ENCODE measurements around the gene GCM1.

GCM1 gene

DNA sequence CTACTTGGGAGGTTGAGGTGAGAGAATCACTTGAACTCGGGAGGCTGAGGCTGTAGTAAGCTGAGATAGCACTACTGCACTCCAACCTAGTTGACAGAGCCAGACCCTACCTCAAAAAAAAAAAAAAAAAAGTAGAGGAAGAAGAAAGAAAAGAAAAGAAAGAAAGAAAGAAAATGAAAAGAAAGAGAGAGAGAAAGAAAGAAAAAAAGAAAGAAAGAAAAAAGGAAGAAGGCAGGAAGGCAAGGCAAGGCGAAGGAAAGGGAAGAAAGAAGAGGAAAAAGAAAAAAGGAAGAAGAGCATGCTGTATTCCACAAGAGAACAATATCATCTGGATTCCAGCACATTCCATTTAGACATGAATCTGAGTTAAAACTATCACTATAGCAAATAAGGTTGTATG is 3.8 kb downstream of the GCM1 start:
- DNase-seq, result no peak

DNA sequence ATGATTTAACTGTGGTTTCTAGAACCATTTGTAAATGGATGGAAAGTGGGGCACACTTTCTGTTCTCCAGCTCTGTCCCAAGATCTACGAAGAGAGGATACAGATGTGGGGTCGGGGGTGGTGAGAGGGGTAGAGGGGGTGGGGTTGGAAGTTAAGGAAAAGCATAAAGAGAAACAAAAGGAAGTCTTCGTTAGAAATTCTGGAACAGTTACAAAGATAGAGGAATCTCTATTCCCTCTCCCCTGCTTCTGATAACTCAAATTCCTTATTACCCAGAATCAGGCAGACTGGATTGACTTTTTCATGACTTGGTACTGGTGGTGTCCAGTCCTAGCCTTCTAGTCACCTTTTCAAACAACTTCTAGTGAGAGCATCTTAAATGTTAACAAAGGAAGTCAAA is 4.9 kb downstream of the GCM1 start:
- DNase-seq, result no peak

GRCh38 chr6:53142810-53143209 is 5.8 kb downstream of the GCM1 start:
- no peak for DNase-seq

DNA sequence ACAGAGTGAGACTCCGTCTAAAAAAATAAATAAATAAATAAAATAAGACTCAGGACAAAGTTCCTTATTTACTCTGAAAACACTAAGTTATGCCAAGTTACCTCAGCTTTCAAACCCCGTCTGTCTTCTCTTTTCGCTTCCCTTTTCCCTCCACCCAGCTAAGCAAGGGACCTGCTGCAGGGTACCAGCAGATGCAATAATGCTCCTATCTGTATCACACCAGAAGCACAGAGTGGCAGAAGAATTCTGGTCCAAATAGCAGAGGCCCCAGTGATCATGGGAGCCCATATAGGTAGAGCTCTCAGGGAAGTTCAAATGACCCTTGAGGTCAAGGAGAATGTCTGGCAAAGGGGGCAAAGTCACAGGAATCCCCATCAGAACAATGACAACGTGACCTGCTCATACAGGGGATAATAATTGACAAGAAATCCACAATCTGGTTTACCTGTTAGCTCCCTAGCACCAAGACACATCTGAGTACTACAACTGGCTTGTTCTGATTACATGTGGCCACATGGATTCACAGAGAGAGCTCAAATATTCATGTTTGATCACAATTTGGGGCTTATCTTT is 8.7 kb downstream of the GCM1 start:
- no peak for DNase-seq

DNA sequence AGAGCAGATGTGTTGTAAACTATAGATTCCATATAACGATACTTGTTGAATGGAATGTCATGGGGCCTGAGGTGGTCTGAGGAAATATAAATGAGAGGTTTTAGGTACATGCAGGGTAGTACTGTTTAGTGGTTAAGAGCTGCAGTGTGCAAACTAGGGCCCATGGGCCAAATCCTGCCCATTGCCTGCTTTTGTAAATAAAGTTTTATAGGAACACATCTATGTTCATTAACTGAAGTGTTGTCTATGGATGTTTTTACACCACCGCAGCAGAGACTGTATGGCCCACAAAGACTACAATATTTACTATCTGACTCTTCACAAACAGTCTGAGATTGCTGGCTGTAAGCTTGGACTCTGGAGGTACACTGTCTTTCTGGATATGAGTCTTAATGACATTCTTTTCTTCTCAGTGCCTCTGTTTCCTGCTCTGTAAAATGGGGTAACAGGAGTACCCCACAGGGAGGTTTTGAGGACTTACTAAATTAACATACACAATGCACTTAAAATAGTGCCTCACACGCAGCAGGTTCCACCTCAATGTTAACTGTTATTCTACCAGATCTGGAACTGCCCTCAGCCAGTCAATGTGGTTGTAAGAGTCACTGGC is 12.5 kb downstream of the GCM1 start:
- no peak for DNase-seq

DNA sequence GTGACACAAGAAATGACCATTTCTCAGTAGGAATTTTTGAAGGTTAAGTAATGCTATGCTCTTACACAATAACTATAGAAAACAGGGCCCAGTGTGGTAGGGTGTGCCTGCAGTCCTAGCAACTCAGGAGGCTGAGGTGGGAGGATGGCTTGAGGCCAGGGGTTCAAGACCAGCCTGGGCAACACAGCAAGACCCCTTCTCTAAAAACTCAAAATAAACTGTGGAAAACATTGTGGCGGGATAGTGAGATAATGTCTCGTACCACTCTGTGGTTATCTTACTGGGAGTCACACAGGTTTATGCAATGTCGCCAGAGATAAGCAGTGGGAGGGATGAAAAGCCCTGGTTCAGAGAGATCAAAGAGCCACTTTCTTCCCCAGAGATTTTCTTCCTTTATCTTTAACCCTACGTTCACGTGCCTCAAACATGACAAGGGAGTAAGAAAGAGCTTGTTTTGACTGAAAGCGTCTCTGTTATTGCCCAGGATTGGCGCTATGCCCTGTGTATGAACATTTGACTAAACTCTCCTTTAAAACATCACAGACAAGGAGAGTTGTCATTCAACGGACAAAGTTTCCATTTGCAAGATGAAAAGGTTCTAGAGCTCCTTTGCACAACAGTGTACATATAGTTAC is 13.9 kb downstream of the GCM1 start:
- DNase-seq, result no peak

DNA sequence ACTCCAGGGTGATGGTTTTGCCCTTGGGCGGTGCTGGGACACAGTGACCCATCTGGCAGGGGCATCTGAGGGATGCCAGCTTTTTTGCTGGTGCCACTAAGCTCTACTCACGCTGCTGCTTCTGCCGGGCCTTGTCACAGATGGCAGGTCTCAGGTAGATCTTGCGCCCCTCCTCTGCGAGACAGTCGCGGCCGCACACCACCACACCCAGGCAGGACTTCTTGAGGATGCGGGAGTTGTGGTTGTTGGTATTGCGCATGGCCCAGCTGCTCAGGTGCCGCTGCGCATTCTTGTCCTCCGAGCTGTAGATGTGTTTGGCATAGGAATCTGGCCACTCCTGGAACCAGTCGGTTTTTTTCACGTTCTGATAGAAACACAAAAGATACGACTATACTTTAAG is 14.7 kb downstream of the GCM1 start:
- DNase-seq, result no peak

GRCh38 chr6:53130569-53131290 is 17.9 kb downstream of the GCM1 start:
- DNase-seq, result no peak

DNA sequence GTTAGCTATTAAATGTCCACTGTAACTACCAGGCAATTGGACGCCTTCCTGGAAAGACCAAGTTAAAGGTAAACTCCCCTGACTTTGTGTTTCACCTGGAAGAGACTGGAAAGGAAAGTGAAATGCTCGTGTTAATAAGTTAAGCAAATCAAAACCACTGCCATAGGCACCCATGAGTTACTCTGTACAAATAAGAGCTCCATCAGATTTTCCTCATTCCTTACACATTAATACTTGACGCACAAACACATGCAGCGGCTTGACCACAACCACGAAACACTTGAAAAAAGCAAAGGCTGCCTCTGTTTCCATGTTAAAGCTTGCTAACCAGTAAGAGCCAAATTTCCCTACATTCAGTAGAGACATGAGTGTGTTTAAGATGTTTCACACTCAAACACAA is 19.8 kb downstream of the GCM1 start:
- DNase-seq, result no peak

DNA sequence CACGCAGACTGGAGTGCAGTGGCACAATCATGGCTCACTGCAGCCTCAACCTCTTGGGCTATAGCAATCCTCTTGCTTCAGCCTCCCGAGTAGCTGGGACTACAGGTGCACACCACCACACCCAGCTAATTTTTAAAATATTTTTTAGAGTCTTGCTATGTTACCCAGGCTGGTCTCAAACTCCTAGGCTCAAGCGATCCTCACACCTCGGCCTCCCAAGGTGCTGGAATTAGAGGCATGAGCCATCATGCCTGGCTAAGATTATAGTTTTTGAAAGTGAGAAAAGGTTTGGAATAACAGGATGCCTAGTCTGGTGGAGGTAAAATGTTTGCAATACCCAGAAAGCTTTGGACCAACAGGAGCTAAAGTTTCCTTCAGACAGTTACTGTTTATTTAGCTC is 23.4 kb downstream of the GCM1 start:
- DNase-seq, result no peak

- no peak for DNase-seq
Observed at GRCh38 chr6:53124131-53124800, 24.4 kb downstream of the GCM1 start.

GRCh38 chr6:53119772-53120409 is 28.8 kb downstream of the GCM1 start:
- DNase-seq, result peak; percentile 17

- DNase-seq, result no peak
Observed at GRCh38 chr6:53119349-53119748, 29.3 kb downstream of the GCM1 start.

GRCh38 chr6:53115741-53116140 is 32.9 kb downstream of the GCM1 start:
- DNase-seq, result no peak

DNA sequence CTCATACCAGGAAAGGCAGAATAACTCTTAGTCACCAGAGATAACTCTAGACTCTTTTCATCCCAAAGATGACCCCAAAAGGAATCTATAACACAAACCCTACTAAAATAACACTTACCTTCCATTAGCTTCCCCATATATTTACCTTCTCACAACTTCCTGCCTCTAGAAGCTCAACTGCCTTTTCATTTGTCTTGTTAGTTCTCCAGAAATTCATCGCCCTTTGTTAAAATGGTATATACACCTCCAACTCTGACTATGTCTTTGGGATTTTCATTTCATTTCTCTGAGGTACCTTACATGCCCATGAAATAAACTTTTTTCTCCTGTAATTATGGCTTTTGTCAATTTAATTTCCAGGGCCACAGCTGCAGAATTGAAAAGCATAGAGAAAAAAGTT is 33.5 kb downstream of the GCM1 start:
- no peak for DNase-seq

DNA sequence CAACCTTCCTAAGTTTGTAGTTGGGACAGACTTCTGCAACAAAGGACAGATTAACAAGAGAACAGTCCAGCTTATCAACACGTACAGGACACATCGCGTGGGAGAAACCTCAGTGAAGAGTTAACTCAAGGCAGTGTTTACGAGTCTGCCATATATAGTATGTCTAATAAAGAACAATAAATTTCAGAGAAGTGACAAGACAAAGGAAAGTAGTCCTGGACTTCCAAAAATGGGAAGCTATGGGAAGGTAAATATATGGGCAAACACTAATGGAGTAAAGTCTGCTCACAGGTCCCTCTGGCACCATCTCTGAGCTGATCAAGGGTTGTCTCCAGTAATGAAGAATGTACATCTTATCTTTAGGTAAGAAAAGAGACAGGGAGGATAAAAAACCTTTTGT is 34.9 kb downstream of the GCM1 start:
- DNase-seq, result no peak

GRCh38 chr6:53112871-53113270 is 35.8 kb downstream of the GCM1 start:
- no peak for DNase-seq

DNA sequence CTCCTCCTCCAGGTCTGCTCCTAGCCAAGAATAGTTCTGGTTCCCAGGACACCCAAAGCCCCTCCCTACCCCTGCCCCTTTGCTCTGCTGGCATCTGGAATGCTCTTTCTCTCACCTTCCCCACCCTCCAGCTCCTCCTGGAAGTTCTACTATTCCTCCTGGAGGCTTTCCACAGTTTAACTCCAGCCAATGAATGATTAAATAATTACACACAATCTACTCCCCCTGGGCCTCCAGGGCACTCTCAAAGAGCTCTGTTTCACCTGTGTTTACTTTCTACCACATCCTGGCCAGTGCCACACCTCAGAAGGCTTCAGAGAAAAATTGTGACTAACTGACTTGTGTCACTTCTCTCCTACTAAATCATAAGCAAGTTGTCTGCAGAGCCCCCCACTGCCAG is 36.2 kb downstream of the GCM1 start:
- peak; percentile 89 for DNase-seq

- DNase-seq, result no peak
Observed at GRCh38 chr6:53111865-53112264, 36.8 kb downstream of the GCM1 start.

DNA sequence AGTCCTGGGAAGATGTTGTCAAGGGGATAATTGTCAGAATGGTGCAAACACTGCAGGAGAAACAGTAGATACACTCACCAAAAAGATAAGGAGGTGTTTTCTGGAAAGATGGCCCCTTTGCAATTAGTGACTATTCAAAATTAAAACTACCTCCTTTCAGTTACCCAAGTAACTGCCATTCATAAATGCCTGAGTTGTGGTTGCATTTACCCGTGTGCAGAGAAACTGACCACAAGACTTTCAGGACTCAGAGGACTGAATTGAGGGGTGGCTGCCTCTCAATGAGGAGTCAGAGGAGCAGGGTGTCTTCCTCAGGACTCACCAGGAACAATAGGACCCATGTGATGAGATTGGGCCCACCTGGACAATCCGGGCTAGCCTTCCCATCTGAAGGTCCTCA is 39.0 kb downstream of the GCM1 start:
- no peak for DNase-seq

DNA sequence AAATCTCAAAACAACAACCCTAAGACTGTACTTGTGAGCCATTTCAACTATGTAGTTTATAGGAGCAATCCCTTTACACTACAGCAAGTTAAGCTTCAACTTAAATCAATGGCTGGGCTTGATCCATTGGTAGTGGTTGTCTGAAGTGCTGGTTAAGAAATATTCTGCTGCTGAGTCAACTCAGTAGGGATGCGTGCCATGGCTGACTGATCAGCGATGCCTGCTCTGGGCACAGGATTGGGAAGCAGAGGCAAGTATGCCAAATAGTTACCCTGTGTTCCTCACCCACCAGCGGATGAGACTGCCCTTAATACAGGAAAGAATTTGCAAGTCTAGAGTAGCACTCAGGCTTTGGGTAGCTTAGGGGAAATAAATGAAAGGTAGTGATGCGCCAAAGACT is 41.5 kb downstream of the GCM1 start:
- no peak for DNase-seq

GRCh38 chr6:53104916-53105315 is 43.7 kb downstream of the GCM1 start:
- no peak for DNase-seq
